Measurements from ENCODE around the gene ATXN2. TPM values are rescaled to one million over a fixed set of nuclear protein-coding genes. Genes with fewer than 3 reads are reported as not detected.

ATXN2 gene
- total RNA-seq, 2 experiments from 2014 or later: 35.1 to 35.3 TPM

DNA sequence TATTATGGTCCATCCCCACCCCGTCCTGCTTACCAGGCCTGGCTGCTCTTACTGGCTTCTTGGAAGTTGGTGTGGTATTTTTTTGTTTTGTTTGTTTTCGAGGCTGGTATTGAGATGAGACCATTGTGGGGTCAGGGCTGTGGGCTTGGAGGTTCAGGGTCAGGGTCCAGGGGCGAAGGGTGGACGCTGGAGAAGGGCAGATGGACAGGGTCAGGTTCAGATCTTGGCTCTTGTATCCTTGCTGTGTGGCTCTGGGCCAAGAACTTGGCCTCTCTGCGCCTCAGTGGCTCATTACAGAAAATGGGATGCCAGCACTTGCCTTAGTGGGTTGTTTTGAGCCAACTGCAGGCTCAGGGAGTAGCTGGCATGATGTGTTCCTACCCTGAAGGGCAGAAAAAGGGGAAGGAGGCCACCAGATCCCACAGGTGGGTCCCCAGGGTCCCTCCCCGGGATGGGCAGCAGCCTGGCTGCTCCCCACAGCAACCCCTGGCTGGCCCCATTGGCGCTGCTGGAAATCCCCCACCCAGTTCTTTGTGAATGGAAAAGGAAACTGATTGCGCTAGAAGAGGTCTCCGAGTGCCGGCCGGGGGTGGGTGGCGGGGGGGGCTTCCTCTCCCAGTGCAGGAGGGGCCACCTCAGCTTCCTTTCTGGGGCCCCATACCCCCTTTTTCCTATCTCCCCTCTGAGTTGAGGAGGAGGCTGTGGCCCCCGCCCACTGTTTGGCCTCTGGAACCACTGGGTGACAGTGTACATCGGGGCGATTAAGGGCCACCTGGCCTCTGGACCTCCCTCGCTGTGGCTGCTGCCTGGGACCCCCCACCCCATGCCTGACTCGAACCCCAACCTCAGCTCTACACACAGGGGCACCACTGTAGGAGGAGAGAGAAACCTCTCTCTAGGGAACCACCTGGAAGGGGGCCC is 168.4 kb downstream of the ATXN2 start:
- no peaks in the 10 kb centered on the region for H3K27me3 Mint-ChIP-seq
- H3K27ac Mint-ChIP-seq: peak overlapping the region; percentile 89
- H3K36me3 Mint-ChIP-seq (ENCODE audit: low read depth): peaks cover 20% of the 10 kb centered on the region
- H3K9me3 Mint-ChIP-seq: no peaks in the 10 kb centered on the region
- peak; percentile 69 for DNase-seq
- CTCF ChIA-PET: interaction anchor here (0.6 to 4.2 kb wide), 8 partner anchors 14 to 270 kb away, joined by 3 to 33 read pairs (median 14); no protein-coding TSS in a partner anchor
- peak overlapping the region; percentile 70 for H3K4me3 Mint-ChIP-seq
- POLR2A ChIA-PET: interaction anchor here (0.7 to 13.5 kb wide), 9 partner anchors 11 to 411 kb away, joined by 3 to 252 read pairs (median 5); partner anchors contain the start of genes ACAD10, BRAP, MAPKAPK5 and SH2B3
- peaks cover 96% of the 10 kb centered on the region for H3K4me1 Mint-ChIP-seq

DNA sequence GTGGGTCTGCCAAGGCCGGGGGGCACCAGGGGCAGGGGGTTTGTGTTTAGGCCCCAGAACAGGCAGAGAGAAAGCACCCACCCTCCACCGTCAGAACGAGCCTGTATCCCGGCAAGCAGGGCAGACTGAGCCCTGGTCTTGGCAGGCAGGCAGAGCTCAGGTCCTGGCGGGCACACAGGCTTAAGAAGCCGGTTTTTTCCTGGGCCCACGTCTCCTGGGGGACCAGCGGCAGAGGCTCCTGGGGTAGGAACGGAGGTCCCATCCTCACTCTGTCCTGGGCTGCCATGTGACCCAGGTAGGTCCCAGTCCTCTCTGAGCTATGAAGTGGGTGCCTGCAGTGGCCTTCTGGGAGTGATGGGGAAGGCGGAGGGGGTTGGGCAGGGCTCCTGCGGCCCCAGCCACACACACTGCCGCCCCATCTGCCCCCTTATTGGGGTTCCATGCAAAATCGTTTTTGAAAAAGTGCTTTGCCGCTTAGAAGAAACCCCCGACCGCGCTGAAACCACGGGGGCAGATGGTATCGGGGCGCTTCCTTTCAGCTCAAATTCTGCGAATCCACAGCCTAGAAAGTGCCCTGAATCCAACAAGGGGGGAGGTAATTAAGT is 169.2 kb downstream of the ATXN2 start:
- ChIA-PET CTCF (interaction anchor here (1.0 to 4.2 kb wide), 7 partner anchors 15 to 34 kb away, joined by 4 to 33 read pairs (median 16); no protein-coding TSS in a partner anchor), POLR2A (interaction anchor here (0.7 to 13.5 kb wide), 9 partner anchors 11 to 412 kb away, joined by 3 to 252 read pairs (median 5); partner anchors contain the start of genes ACAD10, BRAP, MAPKAPK5 and SH2B3)
- DNase-seq: peak; percentile 86
- no peaks in the 10 kb centered on the region for H3K27me3 Mint-ChIP-seq
- no peaks in the 10 kb centered on the region for H3K9me3 Mint-ChIP-seq
- peak overlapping the region; percentile 89 for H3K27ac Mint-ChIP-seq
- peaks cover 20% of the 10 kb centered on the region for H3K36me3 Mint-ChIP-seq (ENCODE audit: low read depth)
- H3K4me3 Mint-ChIP-seq: peak overlapping the region; percentile 70
- peaks cover 96% of the 10 kb centered on the region for H3K4me1 Mint-ChIP-seq

DNA sequence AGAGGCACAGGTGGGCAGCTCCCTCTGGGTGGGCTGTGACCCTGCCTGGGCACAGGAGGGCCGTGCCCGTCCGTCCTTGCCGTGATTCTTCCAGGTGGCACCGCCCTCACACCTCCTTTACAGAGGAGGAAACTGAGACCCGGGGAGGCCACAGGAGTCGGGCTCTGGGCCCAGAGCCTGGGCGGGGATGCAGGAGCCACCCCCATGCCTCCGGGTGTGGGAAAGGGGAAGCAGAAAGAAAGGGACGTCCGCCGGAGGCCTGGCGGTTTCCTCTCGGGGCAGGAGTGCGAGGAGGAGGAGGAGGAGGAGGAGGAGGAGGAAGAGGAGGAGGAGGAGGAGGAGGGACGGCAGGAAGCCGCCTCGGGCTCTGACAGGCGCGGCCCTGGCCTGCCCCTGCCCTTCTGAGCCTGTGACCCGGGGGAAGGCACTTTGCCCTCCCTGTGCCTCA is 170.4 kb downstream of the ATXN2 start:
- Mint-ChIP-seq H3K4me3 (peak overlapping the region; percentile 46), H3K27ac (peak overlapping the region; percentile 89), H3K4me1 (peaks cover 92% of the 10 kb centered on the region), H3K27me3 (no peaks in the 10 kb centered on the region), H3K36me3 (ENCODE audit: low read depth) (peaks cover 25% of the 10 kb centered on the region), H3K9me3 (no peaks in the 10 kb centered on the region)
- DNase-seq: peak; percentile 41
- POLR2A ChIA-PET: interaction anchor here (1.7 to 13.5 kb wide), 5 partner anchors 10 to 29 kb away, joined by 5 to 252 read pairs (median 39); partner anchors contain the start of gene SH2B3
- CTCF ChIA-PET: interaction anchor here (1.4 to 4.2 kb wide), 6 partner anchors 16 to 32 kb away, joined by 7 to 33 read pairs (median 14); no protein-coding TSS in a partner anchor

DNA sequence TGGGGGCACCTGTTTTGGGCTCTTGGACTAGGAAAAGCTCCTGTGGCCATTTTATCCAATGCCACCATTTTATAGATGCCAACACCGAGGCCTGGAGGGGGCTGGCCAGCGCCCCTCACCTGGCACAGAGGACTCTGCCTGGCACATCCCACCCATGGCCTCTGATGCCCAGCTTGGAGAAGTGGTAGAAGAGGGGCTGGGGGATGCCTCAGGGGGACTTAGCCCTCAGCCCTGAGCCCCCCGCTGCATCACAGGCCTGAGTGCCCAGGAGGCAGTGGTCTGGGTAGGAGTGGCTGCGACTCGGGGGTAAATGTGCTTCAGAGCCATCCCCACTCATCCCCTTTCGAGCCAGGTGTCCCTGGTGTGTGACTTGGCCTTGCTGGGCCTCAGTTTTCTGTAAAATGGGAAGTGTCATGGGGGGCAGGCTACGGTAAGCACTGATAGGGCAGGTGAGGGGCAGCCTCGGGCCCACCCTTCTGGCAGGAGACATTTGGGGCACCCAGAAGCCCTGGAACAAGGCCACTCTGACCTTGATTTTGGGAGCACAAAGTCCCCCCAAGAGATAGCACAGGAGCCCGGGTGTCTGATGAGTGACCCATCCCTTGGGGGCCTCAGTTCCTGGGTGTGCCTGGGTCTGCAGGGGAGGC is 170.9 kb downstream of the ATXN2 start:
- no peak for DNase-seq
- ChIA-PET POLR2A (interaction anchor here (2.2 to 13.5 kb wide), 4 partner anchors 9 to 22 kb away, joined by 6 to 252 read pairs (median 138); partner anchors contain the start of gene SH2B3), CTCF (interaction anchor here (0.6 to 4.2 kb wide), 7 partner anchors 16 to 65 kb away, joined by 3 to 33 read pairs (median 8); no protein-coding TSS in a partner anchor)
- H3K36me3 Mint-ChIP-seq (ENCODE audit: low read depth): peaks cover 22% of the 10 kb centered on the region
- no peak overlapping the region for H3K4me3 Mint-ChIP-seq
- no peaks in the 10 kb centered on the region for H3K9me3 Mint-ChIP-seq
- H3K27me3 Mint-ChIP-seq: no peaks in the 10 kb centered on the region
- peak overlapping the region; percentile 89 for H3K27ac Mint-ChIP-seq
- H3K4me1 Mint-ChIP-seq: peaks cover 86% of the 10 kb centered on the region

DNA sequence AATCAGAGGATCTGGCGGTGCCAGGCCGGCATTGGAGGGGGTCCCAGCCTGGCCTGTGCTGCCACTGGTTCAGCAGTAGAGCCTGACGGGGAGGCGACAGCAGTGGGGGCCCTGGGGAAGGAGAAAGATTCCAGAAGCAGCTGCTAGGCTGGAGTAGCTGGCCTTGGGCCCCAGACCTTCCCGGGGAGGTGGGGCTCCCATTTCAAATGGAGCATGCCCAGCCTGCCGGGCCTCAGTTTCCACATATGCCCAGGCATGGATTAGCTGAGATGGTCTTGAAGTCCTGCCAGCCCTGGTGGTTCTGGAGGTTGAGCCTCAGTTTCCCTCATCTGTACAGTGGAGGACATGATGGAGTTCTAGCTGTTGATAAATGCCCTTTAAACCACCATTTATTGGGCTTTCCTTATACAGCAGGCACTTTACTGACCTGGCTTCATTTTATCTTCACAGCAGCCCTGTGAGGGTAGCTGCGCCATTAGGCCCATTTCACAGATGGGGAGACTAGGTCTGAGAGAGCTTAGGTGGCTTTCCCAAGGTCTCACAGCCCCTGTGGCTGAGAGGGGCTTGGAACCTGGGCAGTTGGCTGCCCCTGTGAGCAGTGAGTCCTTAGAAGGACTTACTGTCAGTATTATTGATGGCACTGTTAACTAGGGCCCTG is 171.6 kb downstream of the ATXN2 start:
- Mint-ChIP-seq H3K4me3 (no peak overlapping the region), H3K27me3 (no peaks in the 10 kb centered on the region), H3K27ac (peak overlapping the region; percentile 89), H3K4me1 (peaks cover 83% of the 10 kb centered on the region), H3K36me3 (ENCODE audit: low read depth) (peaks cover 18% of the 10 kb centered on the region), H3K9me3 (no peaks in the 10 kb centered on the region)
- POLR2A ChIA-PET: interaction anchor here (1.4 to 13.5 kb wide), 4 partner anchors 15 to 31 kb away, joined by 5 to 252 read pairs (median 138); partner anchors contain the start of gene SH2B3
- no peak for DNase-seq
- CTCF ChIA-PET: interaction anchor here (0.6 to 2.0 kb wide), 6 partner anchors 17 to 65 kb away, joined by 3 to 13 read pairs (median 6); no protein-coding TSS in a partner anchor

DNA sequence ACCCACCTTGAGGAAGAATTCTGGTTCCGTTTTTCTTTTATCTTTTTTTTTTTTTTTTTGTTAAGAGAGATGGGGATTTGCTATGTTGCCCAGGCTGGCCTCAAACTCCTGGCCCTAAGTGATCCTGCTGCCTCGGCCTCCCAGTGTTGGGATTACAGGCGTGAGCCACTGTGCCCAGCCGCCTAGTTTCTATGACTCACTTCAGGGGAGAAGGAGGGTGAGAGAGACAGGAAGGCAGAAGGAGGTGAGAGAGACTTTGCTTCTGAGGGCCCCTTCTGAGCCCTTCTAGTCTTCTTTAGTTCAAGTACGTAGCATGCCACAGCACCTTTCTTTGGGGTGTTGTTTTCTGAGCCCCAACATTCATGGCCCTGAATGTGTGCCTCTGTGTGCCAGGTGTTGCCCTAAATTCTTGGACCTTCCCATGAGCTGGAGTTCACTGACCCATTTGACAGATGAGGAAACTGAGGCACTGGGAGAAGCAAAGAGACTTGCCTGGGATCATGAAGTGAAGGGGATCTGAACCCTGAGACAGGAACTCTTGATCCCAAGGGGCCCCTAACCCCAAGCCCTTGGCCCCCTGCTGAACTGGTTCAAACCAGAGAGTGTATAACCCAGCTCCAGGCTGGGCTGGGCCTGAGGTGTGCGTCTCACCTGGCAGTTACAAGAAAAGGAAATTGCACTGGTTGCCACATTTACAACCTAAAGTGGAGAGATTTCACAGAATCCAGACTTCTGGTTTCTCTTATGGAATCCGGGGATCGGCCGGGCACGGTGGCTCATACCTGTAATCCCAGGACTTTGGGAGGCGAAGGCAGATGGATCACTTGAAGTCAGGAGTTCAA is 172.6 kb downstream of the ATXN2 start:
- ChIA-PET POLR2A (interaction anchor here (1.4 to 13.5 kb wide), 6 partner anchors 8 to 30 kb away, joined by 3 to 252 read pairs (median 24); partner anchors contain the start of gene SH2B3), CTCF (interaction anchor here (0.8 to 2.0 kb wide), 7 partner anchors 18 to 34 kb away, joined by 3 to 13 read pairs (median 5); no protein-coding TSS in a partner anchor)
- no peak for DNase-seq
- peaks cover 76% of the 10 kb centered on the region for H3K4me1 Mint-ChIP-seq
- peak overlapping the region; percentile 1 for H3K4me3 Mint-ChIP-seq
- peak overlapping the region; percentile 73 for H3K27ac Mint-ChIP-seq
- no peaks in the 10 kb centered on the region for H3K27me3 Mint-ChIP-seq
- no peaks in the 10 kb centered on the region for H3K9me3 Mint-ChIP-seq
- H3K36me3 Mint-ChIP-seq (ENCODE audit: low read depth): peaks cover 15% of the 10 kb centered on the region

DNA sequence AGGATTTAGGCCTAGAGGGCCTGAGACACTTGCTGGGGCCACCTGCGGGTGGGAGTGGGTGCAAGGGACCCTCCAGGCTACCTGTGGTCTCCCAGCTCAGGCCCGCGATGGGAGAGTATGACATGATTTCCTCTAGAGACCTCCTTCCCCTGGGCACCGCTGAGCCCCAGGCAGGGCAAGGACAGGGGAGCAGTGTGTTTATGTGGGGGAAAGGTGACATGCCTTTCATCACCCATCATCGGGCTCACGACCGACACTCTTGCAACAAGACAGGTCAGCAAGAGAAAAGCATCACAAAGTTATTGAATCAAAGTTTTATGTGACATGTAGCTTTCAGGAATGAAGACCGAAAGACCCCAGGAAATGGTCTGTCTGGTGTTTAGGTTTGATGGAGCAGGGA is 173.5 kb downstream of the ATXN2 start:
- DNase-seq: no peak
- peak overlapping the region; percentile 73 for H3K27ac Mint-ChIP-seq
- H3K36me3 Mint-ChIP-seq (ENCODE audit: low read depth): peaks cover 13% of the 10 kb centered on the region
- no peaks in the 10 kb centered on the region for H3K27me3 Mint-ChIP-seq
- peaks cover 71% of the 10 kb centered on the region for H3K4me1 Mint-ChIP-seq
- no peaks in the 10 kb centered on the region for H3K9me3 Mint-ChIP-seq
- H3K4me3 Mint-ChIP-seq: no peak overlapping the region
- ChIA-PET CTCF (interaction anchor here (0.6 to 1.7 kb wide), 4 partner anchors 10 to 26 kb away, joined by 3 to 6 read pairs (median 3); no protein-coding TSS in a partner anchor), POLR2A (interaction anchor here (0.6 to 13.5 kb wide), 6 partner anchors 9 to 424 kb away, joined by 3 to 252 read pairs (median 24); partner anchors contain the start of gene SH2B3)

DNA sequence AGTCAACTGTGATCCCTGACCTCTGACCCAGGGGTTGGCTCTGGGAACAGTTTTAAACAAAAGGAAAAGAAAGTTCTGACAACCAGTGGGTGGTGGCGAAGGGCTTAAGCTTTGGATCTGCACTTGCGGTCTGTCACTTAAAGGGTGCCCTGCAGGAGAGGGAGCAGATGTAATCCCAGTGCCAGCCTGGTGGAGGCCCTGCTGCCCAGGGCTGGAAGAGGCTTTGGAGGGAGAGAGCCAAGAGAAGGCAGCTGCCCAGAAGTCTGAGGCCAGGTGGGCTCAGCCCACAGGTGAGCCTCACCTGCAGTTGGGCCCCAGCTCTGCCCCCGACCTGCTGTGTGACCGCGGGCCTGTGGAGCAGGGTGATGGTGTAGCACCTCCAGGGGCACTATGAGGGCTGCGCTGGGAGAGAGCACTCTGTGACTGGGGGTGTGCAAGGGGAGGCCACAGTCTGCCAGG is 174.3 kb downstream of the ATXN2 start:
- Mint-ChIP-seq H3K36me3 (ENCODE audit: low read depth) (peaks cover 18% of the 10 kb centered on the region), H3K27me3 (no peaks in the 10 kb centered on the region), H3K9me3 (no peaks in the 10 kb centered on the region), H3K4me1 (peaks cover 63% of the 10 kb centered on the region), H3K27ac (peak overlapping the region; percentile 40), H3K4me3 (no peak overlapping the region)
- ChIA-PET CTCF (interaction anchor here (0.6 to 1.7 kb wide), 4 partner anchors 10 to 49 kb away, joined by 3 to 6 read pairs (median 4); no protein-coding TSS in a partner anchor), POLR2A (interaction anchor here (1.5 to 13.5 kb wide), 5 partner anchors 9 to 25 kb away, joined by 3 to 252 read pairs (median 39); partner anchors contain the start of gene SH2B3)
- DNase-seq: no peak

DNA sequence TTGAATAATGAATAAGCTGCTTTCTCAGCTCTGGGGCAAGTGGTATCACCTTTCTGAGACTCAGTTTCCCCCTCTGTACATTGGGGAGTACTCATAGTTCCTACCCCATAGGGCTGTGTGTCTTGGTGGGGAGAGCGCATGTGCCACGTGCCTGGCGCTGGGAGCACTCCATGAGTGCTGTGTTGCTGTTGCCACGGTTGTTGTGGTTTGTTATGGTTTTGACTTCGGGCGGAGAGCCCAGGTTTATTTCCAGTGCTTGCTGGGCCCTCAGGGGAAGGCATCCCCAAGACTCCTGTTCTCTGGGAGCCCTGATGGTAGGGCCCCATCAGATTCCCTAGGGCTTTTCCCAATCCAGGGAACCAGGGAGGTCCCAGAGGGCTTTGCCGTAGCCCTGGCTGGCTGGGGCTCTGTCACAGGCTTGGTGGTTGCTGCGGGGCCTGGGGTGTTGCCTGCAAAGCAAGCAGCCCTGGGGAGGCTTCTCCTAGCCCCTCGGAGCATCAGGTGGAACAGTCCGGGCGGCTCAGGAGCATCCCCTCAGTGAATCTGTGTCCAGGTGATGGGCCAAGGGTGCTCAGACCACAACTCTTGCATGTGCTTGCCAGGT is 174.8 kb downstream of the ATXN2 start:
- H3K36me3 Mint-ChIP-seq (ENCODE audit: low read depth): peaks cover 18% of the 10 kb centered on the region
- no peaks in the 10 kb centered on the region for H3K27me3 Mint-ChIP-seq
- CTCF ChIA-PET: interaction anchor here (1.0 kb wide), 1 partner anchor 27 kb away, joined by 6 read pairs; no protein-coding TSS in a partner anchor
- no peak overlapping the region for H3K4me3 Mint-ChIP-seq
- H3K9me3 Mint-ChIP-seq: no peaks in the 10 kb centered on the region
- no peak overlapping the region for H3K27ac Mint-ChIP-seq
- POLR2A ChIA-PET: interaction anchor here (7.6 to 13.5 kb wide), 3 partner anchors 16 to 26 kb away, joined by 39 to 252 read pairs (median 237); partner anchors contain the start of gene SH2B3
- H3K4me1 Mint-ChIP-seq: peaks cover 58% of the 10 kb centered on the region
- no peak for DNase-seq

DNA sequence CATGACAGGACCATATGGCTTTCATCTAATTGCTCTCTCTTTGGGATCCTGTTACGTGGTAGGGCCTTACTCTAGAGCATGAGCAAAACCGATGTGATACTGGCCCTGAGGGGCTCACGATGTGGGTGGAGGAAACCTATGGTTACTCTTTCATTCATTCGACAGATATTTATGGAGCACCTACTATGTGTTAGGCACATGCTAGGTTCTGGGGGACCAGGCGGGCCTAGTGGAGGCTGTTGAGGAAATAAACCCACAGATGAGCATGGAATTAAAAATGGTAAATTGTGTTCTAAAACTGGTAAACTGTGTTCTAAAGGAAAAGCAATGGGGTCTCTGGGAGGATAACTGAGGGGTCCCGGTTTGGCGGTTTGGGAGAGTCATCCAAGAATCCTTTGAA is 178.6 kb downstream of the ATXN2 start:
- Mint-ChIP-seq H3K9me3 (no peaks in the 10 kb centered on the region), H3K27me3 (no peaks in the 10 kb centered on the region), H3K27ac (no peak overlapping the region), H3K4me3 (no peak overlapping the region), H3K4me1 (peaks cover 22% of the 10 kb centered on the region), H3K36me3 (ENCODE audit: low read depth) (peaks cover 27% of the 10 kb centered on the region)
- ChIA-PET CTCF (no interaction called here), POLR2A (no interaction called here)
- DNase-seq: no peak
